ENCODE data around the gene FER. TPM values are rescaled to one million over a fixed set of nuclear protein-coding genes. Genes with fewer than 3 reads are reported as not detected.

The FER gene
- total RNA-seq, 4 donors from 2014 or later: 16.1 to 25.7 (median 19.1) TPM

DNA sequence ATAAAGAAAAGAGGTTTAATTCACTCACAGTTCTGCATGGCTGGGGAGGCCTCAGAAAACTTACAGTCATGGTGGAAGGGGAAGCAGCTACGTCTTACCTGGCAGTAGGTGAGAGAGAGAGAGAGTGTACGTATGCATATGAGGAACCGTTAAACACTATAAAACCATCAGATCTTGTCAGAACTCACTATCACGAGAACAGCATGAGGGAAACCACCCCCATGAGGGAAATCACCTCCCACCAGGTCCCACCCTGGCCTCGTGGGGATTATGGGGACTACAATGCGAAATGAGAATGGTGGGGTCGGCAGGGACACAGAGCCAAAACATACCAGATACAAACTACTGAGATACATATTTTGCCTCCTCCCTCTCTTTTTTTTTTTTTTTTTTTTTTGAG lies 10.8 kb upstream of the FER start:
- TF ChIP-seq, protein P1, sequence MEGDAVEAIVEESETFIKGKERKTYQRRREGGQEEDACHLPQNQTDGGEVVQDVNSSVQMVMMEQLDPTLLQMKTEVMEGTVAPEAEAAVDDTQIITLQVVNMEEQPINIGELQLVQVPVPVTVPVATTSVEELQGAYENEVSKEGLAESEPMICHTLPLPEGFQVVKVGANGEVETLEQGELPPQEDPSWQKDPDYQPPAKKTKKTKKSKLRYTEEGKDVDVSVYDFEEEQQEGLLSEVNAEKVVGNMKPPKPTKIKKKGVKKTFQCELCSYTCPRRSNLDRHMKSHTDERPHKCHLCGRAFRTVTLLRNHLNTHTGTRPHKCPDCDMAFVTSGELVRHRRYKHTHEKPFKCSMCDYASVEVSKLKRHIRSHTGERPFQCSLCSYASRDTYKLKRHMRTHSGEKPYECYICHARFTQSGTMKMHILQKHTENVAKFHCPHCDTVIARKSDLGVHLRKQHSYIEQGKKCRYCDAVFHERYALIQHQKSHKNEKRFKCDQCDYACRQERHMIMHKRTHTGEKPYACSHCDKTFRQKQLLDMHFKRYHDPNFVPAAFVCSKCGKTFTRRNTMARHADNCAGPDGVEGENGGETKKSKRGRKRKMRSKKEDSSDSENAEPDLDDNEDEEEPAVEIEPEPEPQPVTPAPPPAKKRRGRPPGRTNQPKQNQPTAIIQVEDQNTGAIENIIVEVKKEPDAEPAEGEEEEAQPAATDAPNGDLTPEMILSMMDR (IDR thresholded peaks at IDR 0.05): no peak
- TF ChIP-seq POLR2A (IDR thresholded peaks at IDR 0.05): no peak
- intact Hi-C loops (cut with DNase I; ENCODE audit: low total_unique reads): no loop called here
- DNase-seq (ENCODE audit: low spot score in 2 of 2): no peak
- no peak overlapping the region for H3K4me3 ChIP-seq (ENCODE audit: low read depth, poor library complexity, severe bottlenecking)
- 84 to 85% methylated on average over 7 of the region's 7 CpGs for WGBS, 2 donors

DNA sequence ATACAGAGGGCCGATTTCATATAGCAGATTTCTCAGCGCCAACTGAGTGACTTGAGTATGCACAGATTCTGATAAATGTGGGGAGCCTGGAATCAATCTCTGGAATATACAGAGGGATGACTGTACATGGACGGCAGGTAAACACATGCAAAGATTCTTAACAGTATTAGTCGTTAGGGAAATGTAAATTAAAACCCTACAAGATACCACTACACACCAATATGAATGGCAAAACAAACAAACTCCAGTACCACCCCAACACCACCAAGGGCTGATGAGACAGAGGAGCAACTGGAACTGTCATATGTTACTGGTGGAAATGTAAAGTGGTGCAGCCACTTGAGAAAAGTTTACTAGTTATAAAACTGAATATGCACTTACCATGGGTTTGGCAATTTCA lies 8.3 kb upstream of the FER start:
- 88% methylated on average over 4 of the region's 4 CpGs for WGBS, 2 donors
- intact Hi-C loops (cut with DNase I; ENCODE audit: low total_unique reads): no loop called here
- TF ChIP-seq POLR2A (IDR thresholded peaks at IDR 0.05): no peak
- TF ChIP-seq, protein P1 (IDR thresholded peaks at IDR 0.05): no peak
- H3K4me3 ChIP-seq (ENCODE audit: low read depth, poor library complexity, severe bottlenecking): no peak overlapping the region
- DNase-seq (ENCODE audit: low spot score in 2 of 2): no peak

DNA sequence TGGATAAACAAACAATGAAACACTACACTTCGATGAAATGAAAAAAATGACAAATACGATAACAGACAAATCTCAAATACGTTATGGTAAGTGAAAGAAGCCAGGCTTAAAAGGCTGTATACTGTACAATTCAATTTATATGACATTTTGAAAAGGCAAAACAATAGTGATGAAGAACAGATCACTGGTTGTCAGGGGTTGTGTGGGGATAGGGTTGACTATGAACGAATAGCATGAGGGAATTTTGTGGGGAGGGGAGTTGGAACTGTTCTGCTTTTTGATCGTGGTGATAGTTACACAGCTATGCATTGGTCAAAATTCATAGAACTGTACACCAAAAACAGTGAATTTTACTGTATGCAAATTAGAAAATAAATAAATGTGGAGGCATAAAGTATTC lies 7.8 kb upstream of the FER start:
- DNase-seq (ENCODE audit: low spot score in 2 of 2): no peak
- 78 to 82% methylated on average over 5 of the region's 5 CpGs for WGBS, 2 donors
- TF ChIP-seq, protein P1 (IDR thresholded peaks at IDR 0.05): no peak
- TF ChIP-seq POLR2A (IDR thresholded peaks at IDR 0.05): no peak
- intact Hi-C loops (cut with DNase I; ENCODE audit: low total_unique reads): no loop called here
- no peak overlapping the region for H3K4me3 ChIP-seq (ENCODE audit: low read depth, poor library complexity, severe bottlenecking)

DNA sequence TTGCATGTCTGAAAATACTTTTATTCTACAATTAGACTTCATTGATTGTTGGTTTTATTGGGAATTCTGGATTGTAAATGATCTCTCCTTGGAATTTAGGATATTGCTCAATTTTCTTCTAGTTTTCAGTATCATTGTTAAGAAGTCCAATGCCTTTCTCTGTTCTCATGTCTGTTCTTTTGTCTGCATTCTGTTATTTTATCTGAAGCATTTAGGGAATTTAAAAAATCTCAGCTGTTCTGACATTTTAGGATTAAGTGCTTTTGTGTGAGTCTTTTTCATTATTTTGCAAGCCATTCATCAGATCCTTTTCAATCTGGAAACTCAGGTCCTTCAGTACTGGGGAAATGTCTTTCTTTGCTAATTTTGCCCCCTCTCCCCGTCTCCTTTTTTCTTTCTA lies 4.4 kb upstream of the FER start:
- no peak for DNase-seq (ENCODE audit: low spot score in 2 of 2)
- WGBS, 2 donors: 94 to 96% methylated on average over 1 of the region's 1 CpG
- intact Hi-C loops (cut with DNase I; ENCODE audit: low total_unique reads): no loop called here
- H3K4me3 ChIP-seq (ENCODE audit: low read depth, poor library complexity, severe bottlenecking): no peak overlapping the region
- TF ChIP-seq, protein P1 (IDR thresholded peaks at IDR 0.05): no peak
- TF ChIP-seq POLR2A (IDR thresholded peaks at IDR 0.05): no peak

DNA sequence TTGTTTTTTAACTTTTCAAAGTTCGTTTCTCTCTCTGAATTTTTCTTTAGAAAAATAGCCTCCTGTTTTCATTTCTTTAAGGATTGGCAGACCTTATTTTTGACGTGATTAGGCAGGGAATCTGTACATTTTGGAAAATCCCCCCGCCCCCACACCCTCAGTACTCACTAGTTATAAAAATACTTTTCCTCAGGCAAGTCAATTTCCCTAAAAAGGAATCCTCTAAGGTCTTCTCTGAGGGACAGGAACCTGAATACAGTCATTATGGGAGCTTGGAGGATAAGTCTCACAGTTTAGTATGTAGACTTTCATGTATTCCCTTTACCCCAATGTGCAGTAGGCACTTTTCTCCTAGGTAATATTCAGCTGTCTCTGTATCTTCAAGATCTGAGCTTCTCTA lies 3.9 kb upstream of the FER start:
- H3K4me3 ChIP-seq (ENCODE audit: low read depth, poor library complexity, severe bottlenecking): no peak overlapping the region
- TF ChIP-seq POLR2A (IDR thresholded peaks at IDR 0.05): no peak
- TF ChIP-seq, protein P1 (IDR thresholded peaks at IDR 0.05): no peak
- 67 to 72% methylated on average over 3 of the region's 3 CpGs for WGBS, 2 donors
- DNase-seq (ENCODE audit: low spot score in 2 of 2): no peak
- intact Hi-C loops (cut with DNase I; ENCODE audit: low total_unique reads): no loop called here

DNA sequence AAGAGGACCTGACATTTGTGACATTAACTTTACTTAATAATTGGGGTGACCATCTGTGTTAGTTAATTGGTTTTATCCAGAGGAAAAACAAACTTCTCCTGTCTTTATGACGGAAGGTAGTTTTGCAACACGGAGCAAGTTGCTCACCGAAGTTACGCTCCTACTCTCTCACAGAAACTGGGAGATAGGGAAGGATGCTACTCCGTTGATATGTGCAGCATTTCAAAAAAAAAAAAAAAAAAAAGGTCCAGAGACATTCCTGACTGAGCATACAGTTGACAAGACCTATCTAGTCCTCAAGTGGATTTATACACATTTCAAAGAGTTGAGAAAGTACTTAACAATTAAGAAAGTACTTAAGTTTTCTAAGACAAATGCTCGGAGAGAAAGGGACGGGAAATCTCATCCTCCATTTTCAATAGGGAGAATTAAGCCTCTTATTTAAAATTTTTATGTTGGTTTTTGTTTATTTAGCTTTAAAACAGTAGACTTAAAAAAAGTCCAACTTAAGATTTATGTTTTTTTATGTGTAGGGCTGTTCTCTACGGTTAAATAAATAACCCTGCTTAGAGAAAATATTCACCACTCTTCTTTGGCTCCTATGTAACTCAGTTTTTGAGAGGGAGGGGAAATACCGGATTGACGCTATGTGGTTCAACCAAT lies 455 bp upstream of the FER start:
- TF ChIP-seq POLR2A (IDR thresholded peaks at IDR 0.05): no peak
- TF ChIP-seq, protein P1 (IDR thresholded peaks at IDR 0.05): no peak
- H3K4me3 ChIP-seq (ENCODE audit: low read depth, poor library complexity, severe bottlenecking): no peak overlapping the region
- intact Hi-C loops (cut with DNase I; ENCODE audit: low total_unique reads): no loop called here

More for the DNA sequence above, 455 bp upstream of the FER start:
- 30 to 44% methylated on average over 10 of the region's 10 CpGs for WGBS, 2 donors
- DNase-seq (ENCODE audit: low spot score in 2 of 2): no peak
